DMS 273 (cell line): Measurements from ENCODE around the gene CBFA2T3.

Experiments used
- DNase-seq: peaks from one replicate; lab custom pipeline; 2025; ENCODE audit not compliant: unreplicated experiment; lab: John Stamatoyannopoulos, UW

CBFA2T3 gene

GRCh38 chr16:88842308-88842756 is 134.7 kb downstream of the CBFA2T3 start:
- no peak for DNase-seq

GRCh38 chr16:88841521-88842307 is 135.3 kb downstream of the CBFA2T3 start:
- DNase-seq, result no peak

DNA sequence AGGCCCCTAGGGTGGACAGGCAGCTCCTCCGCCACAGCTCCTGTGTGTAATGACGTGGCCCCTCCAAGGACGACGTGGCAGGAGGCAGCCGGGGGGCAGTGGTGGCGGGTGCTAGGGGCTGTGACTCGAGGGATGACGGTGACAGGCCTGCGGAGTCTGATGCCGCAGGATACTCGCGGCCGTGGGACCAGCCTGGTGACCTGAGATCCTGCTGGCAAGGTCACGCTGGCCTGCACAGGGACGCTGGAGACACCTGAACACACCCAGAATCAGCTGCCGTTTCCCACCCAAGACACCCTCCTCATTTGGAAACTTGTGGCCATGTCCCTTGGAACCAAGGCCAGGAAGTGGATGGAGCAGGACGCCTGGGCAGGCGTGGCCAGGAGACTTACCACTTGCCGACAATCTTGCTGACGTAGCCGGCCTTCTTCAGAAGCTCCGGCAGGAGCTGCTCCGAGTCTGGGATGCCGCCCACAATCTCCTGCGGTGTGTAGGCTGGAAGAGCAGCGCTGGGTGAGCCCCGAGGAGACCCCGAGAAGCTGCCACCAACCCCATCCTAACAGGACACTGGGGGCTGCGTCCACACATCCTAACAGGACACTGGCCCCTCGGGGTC is 136.3 kb downstream of the CBFA2T3 start:
- DNase-seq, result no peak

DNA sequence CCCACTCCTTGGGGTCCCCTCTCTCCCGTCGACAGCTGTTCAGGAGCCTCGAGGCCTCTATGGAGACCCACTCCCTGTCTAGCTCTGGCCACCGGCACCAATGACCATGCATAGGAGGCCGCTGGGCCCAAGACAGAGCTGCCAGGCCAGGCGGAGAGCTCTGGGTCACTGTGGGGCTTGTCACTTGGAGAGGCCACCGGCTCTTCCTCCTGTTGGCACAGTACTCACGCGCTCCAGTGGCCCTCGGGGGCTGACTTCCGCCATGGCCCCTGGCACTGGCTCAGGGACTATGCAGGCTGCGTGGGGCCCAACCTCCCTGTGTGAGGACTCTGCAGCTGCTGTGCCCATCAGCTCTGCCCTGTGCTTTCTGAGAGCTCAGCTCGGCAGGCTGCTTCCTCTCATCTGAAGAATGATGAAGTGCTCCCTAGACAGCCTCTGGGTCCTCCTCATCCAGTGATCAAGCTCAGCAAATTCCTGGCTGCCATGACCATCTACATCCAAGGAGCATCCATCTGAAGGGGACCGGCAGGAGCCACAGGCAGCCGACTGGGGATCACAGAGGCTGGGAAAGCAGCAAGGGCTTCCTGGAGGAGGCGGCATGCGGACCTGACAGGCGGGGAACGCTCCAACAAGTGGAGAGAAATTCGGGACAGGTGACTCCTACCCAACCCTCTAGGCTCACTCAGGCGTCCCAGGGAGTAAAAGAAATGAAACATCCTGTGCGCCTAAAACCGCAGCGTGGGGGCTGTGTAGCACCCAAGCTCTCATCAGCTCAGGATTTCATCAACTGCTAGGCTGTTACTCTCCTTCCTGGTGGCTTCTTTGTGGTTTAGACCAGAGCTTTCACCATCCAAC is 137.0 kb downstream of the CBFA2T3 start:
- DNase-seq, result no peak

- DNase-seq, result no peak
Observed at GRCh38 chr16:88839026-88839529, 137.9 kb downstream of the CBFA2T3 start.

- no peak for DNase-seq
Observed at GRCh38 chr16:88838566-88838965, 138.4 kb downstream of the CBFA2T3 start.

DNA sequence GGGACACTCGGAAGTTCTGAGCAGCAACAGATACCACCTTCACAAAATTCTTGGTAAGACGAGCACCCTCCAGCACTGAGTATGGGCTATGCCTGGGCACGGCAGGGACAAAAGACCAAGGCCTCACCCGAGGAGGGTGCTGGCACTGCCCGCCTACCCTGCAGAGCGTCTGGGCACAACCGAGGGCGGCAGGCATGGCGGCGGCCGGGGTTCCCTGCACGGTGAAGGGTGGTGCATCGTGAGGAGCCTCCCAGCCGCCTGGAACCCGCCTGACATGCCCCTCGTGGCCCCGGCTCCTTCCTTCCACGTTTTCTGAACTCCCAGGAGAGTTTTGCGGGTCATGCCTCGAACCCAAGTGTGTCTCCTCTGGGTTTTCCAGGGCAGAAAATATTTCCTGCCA is 139.2 kb downstream of the CBFA2T3 start:
- no peak for DNase-seq

- DNase-seq, result no peak
Observed at GRCh38 chr16:88836791-88837190, 140.2 kb downstream of the CBFA2T3 start.

DNA sequence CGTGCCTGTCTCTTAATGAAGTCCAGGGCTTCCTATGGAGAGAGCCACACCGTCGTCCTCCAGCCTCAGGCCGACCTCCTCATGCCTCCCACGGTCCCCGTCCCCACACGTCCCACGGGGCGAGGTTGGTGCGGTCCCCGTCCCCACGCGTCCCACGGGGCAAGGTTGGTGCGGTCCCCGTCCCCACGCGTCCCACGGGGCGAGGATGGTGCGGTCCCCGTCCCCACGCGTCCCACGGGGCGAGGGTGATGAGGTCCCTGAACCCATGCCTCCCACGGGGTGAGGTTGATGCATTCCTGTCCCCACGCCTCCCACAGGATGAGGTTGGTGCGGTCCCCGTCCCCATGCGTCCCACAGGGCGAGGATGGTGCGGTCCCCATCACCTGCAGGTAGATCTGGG is 141.2 kb downstream of the CBFA2T3 start:
- no peak for DNase-seq

- DNase-seq, result no peak
Observed at GRCh38 chr16:88835383-88835782, 141.6 kb downstream of the CBFA2T3 start.

- DNase-seq, result no peak
Observed at GRCh38 chr16:88834670-88835069, 142.3 kb downstream of the CBFA2T3 start.

GRCh38 chr16:88833086-88833485 is 143.9 kb downstream of the CBFA2T3 start:
- no peak for DNase-seq

DNA sequence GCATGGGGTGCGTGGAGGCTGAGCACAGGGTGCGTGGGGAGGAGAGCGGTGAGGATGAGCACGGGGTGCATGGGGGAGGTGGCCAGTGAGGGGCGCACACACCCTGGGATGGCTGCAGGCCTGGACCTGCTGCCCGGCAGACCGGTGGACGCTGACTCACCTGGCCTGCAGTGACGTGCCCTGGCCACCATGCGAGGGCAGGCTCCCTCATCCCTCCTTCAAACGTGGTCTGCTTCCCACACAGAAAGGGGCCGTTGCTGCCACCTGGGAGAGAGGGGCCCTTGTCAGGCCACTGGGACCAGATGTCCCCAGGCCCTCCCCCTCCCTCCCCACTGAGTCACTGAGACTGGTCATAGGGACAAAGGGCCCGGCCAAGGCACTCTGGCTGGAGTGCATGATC is 145.2 kb downstream of the CBFA2T3 start:
- no peak for DNase-seq

- DNase-seq, result no peak
Observed at GRCh38 chr16:88830783-88831182, 146.2 kb downstream of the CBFA2T3 start.

- no peak for DNase-seq
Observed at GRCh38 chr16:88830258-88830657, 146.7 kb downstream of the CBFA2T3 start.

DNA sequence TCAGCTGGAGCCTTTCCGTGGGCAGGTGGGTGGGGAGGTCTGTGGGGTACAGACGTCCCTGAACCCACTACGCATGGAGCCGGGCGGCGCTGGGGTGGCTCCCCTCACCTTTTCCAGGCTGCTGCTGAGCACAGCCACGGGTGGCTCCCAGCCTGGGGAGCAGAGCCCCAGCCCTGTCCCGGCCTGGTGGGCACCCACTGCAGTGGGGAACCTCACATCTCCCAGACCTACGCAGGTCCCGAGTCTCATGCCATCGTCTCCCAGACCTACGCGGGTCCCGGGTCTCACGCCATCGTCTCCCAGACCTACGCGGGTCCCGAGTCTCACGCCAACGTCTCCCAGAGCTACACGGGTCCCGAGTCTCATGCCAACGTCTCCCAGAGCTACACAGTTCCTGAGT is 148.3 kb downstream of the CBFA2T3 start:
- no peak for DNase-seq

DNA sequence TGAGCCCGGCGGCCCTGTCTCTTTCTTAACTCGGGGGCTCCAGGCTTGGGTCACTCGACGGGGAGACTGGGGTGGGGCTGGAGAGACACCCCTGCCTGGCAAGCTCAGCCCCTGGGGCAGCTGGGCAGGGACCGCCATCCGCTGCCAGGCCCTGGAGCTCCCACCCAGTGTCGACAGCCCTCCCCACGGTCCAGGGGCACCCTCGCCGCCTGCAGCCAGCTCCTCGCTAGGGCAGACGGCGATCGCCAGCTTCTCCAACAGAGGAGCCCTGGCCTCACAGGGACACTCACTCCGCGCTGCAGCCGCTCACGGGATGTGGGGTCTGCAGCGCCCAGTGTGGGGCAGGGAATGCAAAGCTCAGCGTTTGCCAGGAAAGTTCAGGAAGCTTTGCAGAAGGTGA is 149.3 kb downstream of the CBFA2T3 start:
- no peak for DNase-seq

DNA sequence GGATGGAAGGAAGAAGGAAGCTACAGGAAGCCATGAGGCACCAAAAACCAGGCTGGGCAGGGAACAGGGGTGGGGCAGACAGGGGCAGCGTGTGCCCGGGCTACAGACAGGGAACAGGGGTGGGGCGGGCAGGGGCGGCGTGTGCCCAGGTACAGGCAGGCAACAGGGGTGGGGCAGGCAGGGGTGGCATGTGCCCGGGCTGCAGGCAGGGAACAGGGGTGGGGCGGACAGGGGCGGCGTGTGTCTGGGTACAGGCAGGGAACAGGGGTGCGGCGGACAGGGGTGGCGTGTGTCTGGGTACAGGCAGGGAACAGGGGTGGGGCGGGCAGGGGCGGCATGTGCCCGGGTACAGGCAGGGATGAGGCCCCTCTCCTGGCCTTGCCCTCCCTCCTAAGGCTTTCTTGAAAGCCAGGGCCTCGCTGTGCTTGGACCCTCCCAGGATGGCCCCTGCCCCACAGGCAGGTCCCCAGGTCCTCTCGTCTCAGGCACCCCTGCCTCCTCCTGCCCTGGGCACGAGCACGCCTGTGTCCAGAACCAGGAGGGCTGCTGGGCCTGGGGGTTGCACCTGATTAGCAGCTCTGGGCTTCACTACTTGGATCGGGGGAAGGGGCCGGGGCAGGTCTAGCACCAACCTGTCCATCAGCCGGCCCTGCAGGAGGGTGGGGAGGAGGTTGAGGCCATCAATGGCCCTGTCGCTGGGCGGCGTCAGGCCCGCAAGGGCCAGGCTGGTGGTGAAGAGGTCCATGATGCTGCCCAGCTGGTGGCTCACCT is 150.8 kb downstream of the CBFA2T3 start:
- no peak for DNase-seq

- DNase-seq, result no peak
Observed at GRCh38 chr16:88825146-88825545, 151.9 kb downstream of the CBFA2T3 start.
